HG02798 (cell line): ENCODE data around the gene SH2D1B.

ENCODE experiments used
- ATAC-seq: cut with Tn5 transposase; IDR thresholded peaks from one replicate; pipeline ENCODE4 v1.9.1; 2021; ENCODE audit warnings: mild to moderate bottlenecking; ENCODE audit not compliant: unreplicated experiment, poor library complexity

Gene SH2D1B

DNA sequence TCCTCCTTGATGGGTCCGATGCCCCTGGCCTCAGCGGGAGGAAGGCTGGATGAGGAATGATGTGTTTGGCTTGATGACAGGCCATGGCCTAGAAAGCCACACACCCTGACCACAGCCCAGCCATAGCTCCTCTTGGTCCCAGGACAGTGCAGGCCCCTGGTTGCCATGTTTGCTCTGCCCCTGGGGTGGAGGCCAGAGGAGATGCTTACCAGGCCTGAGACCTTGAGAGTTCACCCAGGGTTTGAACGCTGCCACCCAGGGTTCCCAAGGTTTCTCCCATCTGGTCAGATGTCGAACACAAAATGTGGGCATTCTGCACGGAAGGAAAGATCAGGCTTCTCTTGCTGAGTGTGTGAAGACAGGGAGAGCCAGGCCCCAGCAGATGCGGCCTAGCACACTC, 27.8 kb downstream of the SH2D1B start:
- ATAC-seq, result no peak

- no peak for ATAC-seq
Observed at GRCh38 chr1:162383516-162383915, 28.4 kb downstream of the SH2D1B start.

DNA sequence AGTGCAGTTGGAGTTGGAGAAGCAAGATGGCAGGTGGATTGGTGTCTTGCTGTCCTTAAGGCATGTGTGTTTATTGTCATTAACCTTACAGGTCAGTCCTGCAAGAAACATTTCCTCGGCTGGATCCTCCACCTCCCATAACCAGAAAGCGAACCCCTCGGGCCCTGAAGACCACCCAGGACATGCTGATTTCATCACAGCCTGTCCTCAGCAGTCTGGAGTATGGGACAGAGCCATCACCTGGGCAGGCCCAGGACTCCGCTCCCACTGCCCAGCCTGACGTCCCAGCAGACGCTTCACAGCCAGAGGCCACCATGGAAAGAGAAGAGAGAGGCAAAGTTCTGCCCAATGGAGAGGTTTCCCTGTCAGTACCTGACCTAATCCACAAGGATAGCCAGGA, 28.8 kb downstream of the SH2D1B start:
- no peak for ATAC-seq

DNA sequence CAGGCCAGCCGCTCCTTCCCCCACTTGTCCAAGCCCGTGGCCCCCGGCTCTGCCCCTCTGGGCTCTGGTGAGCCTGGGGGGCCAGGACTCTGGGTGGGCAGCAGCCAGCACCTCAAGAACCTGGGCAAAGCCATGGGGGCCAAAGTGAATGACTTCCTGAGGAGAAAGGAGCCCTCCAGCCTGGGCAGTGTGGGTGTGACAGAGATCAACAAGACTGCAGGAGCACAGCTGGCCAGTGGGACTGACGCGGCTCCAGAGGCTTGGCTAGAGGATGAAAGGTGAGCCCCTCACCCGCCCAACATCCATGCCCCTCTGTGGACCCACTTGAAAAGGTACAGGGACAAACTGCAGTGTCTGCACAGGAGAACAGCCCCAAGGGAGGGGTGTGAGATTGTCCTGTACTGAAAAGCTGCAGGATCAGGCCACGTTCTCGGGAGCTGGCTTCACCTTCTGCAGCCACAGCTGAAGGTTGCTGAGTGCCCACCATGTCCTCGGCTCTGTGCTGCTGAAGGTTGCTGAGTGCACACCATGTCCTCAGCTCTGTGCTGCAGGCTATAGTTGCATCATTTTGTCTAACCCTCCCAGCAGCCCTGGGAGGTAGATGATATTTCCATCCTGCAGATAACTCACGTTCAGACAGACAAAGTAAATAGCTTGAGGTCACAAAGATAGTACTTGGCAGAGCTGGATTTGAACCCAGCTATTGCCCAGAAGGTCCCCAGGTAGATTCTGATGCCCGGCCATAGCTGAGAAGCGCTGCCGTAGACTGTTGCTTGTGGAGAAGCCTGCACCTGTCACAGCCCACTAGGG, 29.8 kb downstream of the SH2D1B start:
- ATAC-seq, result no peak

GRCh38 chr1:162381383-162381782, 30.6 kb downstream of the SH2D1B start, which contains the start of gene C1orf226:
TSS of gene C1orf226 (plus strand) at chr1:162381728. CDS start at chr1:162381902, 174 bp downstream.
- ATAC-seq, result no peak

GRCh38 chr1:162380061-162380846, 31.7 kb downstream of the SH2D1B start:
- no peak for ATAC-seq

- ATAC-seq, result no peak
Observed at GRCh38 chr1:162376691-162377090, 35.2 kb downstream of the SH2D1B start, which contains the start of gene SPATA46. TSS of gene SPATA46 (minus strand) at chr1:162376854. CDS start at chr1:162376790, 64 bp downstream.

GRCh38 chr1:162375463-162375862, 36.5 kb downstream of the SH2D1B start:
- ATAC-seq, result no peak

GRCh38 chr1:162374406-162374805, 37.5 kb downstream of the SH2D1B start:
- ATAC-seq, result no peak

DNA sequence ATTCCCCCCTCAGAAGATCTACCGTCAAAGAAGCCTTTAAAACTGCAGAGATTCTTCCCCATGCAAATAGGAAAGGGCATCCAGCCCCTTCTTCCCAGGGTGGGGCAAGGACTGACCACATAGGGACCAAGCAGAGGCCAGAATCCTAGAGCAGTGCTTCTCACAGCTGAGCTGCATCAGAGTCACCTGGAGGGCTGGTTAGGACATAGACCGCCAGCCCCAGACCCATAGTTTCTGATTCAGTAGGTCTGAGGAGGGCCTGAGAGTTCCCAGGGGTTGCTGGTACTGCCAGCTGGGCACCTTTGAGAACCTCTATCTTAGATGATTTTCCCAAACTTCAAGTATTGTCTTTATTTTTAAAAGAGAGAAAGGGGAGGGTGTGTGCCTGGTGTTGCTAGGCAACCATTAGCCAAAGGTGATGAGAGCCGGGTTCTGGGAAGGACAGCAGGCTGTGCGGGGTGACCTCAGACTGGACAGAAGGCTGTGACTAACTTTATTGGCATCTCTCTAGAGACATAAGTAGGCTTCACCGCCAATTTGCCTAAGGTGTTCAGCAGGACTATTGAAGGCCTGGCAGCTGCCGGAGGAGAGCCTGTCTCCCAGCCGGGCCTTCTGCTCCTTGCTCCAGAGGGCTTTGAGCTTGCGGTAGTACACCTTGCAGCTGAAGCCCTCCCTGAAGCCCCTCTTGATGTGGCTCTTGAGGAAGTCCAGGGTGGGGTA, 38.2 kb downstream of the SH2D1B start:
- ATAC-seq, result no peak

GRCh38 chr1:162373072-162373427, 38.9 kb downstream of the SH2D1B start:
- ATAC-seq, result no peak

- ATAC-seq, result no peak
Observed at GRCh38 chr1:162372159-162373071, 39.5 kb downstream of the SH2D1B start.

DNA sequence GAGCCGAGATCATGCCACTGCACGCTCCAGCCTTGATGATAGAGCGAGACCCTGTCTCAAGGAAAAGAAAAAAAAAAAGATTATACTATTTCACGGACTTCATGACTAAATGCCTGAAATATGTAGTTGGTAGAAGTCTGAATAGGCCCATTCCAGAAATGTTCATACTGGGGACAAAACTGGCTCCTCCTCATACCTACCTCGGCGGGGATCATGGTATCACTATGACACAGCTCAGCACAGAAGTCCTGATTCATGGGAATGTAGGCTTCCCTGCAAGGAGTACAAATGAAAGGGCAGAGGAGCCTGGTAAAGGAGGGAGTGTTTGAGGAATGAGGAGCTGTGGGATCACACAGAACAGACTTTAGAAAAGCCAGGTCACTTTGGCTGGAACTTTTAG, 40.3 kb downstream of the SH2D1B start:
- ATAC-seq, result no peak

DNA sequence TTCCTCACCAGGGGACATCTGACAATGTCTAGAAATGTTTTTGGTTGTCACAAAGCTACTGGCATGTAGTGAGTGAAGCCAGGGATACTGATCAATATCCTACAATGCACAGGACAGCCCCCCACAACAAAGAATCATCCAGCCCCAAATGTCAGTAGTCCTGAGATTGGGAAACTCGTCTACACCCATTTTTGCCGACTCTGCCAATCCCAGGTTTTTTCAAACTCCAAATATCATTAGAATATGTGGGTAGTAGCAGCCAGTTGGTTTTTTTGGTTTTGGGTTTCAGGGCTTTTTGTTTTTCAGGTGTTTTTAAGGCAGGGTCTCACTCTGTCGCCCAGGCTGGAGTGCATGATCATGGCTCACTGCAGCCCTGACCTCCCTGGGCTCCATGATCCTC, 41.2 kb downstream of the SH2D1B start:
- ATAC-seq, result no peak

DNA sequence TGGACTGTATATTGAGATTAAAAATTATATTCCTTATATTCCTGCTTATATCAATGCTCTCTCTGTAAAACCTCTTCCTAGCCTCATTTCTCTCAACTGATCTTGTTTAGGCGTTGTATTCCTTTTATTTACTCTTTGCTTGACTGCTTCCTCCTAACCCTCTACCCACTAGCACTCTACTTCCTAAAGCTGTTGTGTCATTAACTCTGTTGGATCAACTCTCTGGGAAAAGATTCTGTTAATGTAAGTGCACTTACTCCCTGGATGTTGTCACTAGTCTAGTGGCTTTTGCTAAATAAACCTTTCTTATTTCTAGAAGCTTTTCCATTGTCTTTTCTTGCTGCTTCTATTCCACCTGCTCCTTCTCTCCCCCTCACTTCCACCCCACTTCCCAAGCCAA, 41.8 kb downstream of the SH2D1B start:
- ATAC-seq, result no peak

GRCh38 chr1:162369571-162369970, 42.4 kb downstream of the SH2D1B start:
- ATAC-seq, result no peak

- no peak for ATAC-seq
Observed at GRCh38 chr1:162368451-162368850, 43.5 kb downstream of the SH2D1B start.

- no peak for ATAC-seq
Observed at GRCh38 chr1:162367772-162368171, 44.2 kb downstream of the SH2D1B start.

- ATAC-seq, result no peak
Observed at GRCh38 chr1:162367073-162367472, 44.9 kb downstream of the SH2D1B start.

DNA sequence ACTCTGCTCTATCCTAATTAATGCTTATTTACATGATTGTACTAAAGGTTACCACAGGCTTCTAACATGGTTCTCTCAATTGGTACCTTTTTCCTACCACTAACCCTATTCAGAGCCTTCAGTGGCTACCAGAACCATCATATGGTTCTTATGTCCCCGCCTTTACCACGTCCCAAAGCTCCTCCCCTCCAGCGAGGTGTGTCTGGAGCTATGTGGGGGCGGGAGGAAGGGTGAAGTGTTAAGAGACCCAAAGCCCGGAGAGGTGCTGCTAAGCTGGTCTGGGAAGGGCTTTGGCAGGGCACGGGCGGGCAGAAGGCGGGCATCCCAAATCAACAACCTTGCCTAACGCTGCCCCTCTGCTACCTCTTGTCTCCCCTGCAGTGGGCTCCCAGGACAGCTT, 45.3 kb downstream of the SH2D1B start:
- ATAC-seq, result no peak
